ENCODE data around the gene CIZ1.

The CIZ1 gene

GRCh38 chr9:128211981-128212281 lies 20.6 kb upstream of the CIZ1 start:
- no peak for DNase-seq

- DNase-seq, result no peak
Observed at GRCh38 chr9:128211186-128211980, 20.0 kb upstream of the CIZ1 start.

DNA sequence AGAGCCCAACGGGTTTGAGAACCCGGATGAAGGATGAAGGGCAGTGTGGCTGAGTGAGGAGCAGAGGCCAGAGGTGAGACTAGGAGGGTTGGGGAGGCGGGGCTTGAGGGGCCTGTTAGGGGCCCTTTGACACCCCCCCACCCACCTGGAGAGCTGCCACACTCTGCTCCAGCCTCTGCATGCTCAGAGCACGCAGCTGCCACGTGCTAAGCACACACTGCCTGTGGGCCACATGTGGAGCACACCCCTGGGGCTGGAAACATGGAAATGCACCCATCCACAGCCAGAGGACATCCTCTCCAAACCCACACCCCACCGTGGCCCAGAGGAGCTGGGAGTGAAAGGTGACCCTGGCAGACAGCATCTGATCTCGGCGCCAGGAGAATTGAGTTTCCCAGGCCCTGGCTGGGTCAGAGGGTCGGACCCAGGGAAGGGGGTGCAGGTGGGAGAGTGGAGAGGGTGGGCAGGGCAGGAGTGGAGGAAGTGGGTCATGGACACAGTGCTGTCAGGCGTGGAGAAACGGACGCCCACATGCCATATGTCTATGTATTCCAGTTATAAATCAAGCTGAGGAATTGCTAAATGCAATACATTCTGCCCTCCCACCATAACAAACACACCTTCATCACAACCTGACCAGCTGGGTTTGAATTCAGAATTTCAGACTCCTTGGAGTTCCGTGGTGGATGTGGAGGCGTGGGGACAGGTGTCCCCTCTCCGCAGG lies 17.7 kb upstream of the CIZ1 start:
- no peak for DNase-seq

DNA sequence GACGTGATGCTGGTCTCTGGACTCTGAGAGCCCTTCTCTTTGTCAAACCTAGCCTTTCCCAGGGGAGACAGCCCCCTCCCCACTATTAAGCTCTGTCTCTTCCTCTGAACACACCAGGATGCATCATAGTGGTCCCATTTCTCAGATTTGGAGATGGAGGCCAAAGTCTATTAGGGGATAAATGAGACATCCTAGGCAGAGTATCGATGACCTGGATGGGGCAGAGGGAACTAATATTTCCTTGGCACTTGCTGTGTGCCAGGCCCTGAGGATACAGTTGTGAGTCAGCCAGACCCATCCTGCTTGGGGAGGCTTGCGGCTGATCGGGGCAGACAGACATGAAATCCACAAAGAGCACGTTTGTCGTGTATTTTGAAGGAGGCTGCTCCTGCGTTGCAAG lies 17.0 kb upstream of the CIZ1 start:
- no peak for DNase-seq

DNA sequence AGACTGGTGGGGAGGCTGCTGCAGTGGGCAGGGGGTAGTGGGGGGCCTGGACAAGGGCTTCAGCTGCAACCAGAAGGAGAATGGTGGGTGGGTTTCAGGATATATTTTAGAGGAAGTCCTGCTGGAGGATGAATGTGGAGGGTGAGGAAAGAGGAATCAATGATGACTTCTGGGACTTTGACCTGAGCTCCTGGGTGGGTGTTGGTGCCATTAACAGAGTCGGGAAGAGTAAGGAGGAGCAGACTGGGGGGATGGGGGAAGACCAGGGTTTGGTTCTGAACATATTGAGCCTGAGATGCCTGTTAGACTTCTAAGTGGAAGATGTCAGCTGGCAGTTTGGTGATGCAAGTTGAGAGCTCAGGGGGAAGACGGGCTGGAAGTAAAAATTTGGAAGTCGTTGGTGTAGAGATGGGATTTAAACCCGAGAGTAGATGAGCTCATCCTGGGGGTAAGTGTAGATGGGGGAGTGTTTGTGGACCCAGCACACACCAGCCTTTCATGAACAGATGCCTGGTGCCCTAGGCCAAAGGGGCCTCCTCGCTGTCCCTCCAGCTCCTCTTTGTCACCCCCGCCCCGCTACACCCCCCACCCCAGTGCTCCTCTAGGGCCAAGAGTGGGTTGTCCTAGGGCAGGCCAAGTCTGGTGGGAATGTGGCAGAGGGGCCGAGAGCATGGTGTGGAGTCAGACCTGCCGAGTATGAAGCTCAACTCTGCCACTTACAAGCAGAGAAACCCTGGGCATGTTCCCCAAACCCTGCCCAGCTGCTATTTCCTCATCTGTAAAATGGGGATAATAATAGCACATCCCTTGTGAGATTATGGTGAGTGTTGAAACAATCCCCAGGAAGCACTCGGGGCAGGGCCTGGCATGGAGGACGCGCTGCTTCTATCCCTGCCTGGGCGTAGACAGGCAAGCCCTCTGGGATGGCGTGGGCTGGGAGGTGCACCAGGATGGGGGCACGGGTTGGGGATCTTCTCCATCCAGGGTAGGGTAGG lies 15.8 kb upstream of the CIZ1 start:
- DNase-seq, result no peak

GRCh38 chr9:128206484-128206883 lies 15.1 kb upstream of the CIZ1 start:
- DNase-seq, result no peak

- DNase-seq, result no peak
Observed at GRCh38 chr9:128205296-128205944, 14.0 kb upstream of the CIZ1 start.

GRCh38 chr9:128204858-128205257 lies 13.5 kb upstream of the CIZ1 start:
- DNase-seq, result no peak

DNA sequence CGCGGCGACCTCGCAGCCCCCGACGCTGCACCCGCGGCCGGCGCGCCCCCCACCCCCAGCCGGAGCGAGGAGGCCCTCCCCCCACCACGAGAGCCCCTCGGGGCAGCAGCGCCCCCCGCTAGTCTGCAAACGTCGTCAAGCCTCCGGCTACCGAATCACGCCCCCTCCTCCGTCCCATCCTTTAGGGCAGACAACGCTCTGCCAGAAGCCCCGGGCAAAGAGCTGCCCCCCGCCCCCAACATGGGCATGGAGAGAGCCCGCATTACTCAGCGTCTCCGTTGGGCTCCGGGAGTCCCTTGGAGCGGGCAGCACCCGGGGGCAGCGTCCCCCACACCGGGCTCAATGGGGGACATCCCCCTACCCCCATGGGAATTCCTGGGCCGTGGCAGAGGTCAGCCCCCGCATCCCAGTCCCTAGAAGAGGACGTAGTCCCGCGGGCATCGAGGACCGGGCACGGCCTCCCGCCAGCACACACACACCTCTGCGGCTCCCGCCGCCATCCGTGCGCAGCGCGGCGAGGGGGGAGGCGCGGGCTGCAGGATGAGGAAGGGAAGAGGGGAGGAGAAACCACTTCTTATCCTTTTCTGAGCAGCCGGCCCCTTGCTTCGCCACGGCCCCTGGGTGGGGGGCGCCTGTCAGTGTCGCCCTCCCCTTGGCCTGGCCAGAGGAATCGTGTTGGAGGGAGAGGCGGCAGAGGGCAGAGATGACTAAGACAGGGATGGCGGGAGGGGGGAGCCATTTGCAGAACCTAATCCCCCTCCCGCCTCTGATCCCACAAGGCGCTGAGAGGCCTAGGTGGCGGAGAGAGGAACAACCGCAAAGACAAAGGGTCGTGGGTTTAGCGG lies 12.6 kb upstream of the CIZ1 start:
- DNase-seq, result no peak

GRCh38 chr9:128203024-128203706 lies 11.8 kb upstream of the CIZ1 start, which contains the start of gene DNM1:
Gene DNM1 (plus strand): TSS chr9:128203379. CDS start chr9:128203471, 92 bp downstream.
- no peak for DNase-seq

- no peak for DNase-seq
Observed at GRCh38 chr9:128202648-128203023, 11.3 kb upstream of the CIZ1 start.

GRCh38 chr9:128201441-128202369 lies 10.3 kb upstream of the CIZ1 start:
- no peak for DNase-seq

DNA sequence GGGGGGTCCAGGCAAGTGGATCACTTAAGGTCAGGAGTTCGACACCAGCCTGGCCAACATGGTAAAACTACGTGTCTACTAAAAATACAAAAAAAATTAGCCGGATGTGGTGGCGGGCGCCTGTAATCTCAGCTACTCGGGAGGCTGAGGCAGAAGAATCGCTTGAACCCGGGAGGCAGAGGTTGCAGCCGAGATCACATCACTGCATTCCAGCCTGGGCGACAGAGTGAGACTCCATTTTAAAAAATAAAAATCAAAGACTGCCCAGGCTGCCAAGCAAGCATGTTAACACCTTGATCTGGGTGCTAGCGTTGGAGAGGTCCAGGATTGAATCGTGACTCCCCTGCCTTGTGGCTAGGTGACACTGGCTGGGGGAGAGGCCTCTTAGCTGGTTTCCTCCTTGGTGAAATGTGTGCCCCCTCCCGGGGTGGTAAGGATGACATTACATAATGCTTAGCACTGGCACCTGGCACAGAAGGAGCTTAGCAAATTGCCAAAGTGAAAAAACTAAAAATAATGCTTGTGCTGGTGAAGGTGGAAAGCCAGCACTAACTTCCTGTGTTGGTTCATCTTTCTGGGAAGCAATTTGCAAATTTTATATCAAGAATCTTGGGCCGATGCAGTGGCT lies 2.2 kb upstream of the CIZ1 start:
- DNase-seq, result no peak

- peak; percentile 78 for DNase-seq
Observed at GRCh38 chr9:128192601-128193371, 1.4 kb upstream of the CIZ1 start.

- DNase-seq, result no peak
Observed at GRCh38 chr9:128190516-128191405, 611 bp downstream of the CIZ1 start.

DNA sequence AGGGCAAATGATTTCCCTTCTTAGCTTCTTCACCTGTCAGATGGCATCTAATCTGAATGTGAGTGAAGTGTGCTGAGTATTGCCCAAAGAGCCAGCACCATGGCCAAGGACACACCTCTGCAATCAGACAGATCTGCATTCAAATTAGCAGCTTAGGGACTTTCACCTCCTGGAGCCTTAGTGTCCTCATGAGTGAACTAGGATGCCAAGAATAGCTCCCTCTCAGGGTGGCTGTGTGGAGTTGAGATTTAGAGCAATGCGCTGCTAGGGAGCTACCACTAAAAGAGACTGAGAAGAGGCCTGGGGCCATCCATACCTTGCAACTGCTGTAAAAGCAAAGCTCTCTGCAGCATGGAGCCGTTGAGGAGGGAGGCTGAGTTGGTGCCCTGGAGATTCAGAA lies 1.4 kb downstream of the CIZ1 start:
- DNase-seq, result no peak

DNA sequence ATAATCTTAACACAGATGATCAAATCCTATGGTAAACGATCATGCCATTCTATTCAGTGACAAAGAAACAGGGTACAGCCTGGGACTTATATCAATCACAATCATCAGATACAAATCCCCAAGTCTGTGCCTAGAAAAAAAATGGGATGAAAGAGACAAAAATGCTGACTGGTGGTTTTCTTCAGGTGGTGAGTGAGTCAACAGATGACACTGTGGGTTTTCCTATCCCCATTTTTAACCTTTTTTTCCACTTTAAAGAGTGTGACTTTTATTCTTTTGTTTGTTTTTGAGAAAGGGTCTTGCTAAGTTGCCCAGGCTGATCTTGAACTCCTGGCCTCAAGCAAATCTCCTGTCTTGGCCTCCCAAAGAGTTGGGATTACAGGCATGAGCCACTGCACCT lies 3.2 kb downstream of the CIZ1 start:
- DNase-seq, result no peak

- DNase-seq, result no peak
Observed at GRCh38 chr9:128187361-128187760, 4.0 kb downstream of the CIZ1 start.
